SK-N-SH (cell line): ENCODE measurements around the gene KCNIP4.

Experiments
- CHD2 ChIP-seq: fragments of 150-350 bp; IDR thresholded peaks from 2 replicates; pipeline ENCODE4 v1.6.1; 2018; ENCODE audit warnings: low read length; ENCODE audit not compliant: partially characterized antibody
- CTCF ChIP-seq: fragments of 200-600 bp; sonication (generic); IDR thresholded peaks from 2 replicates; pipeline ENCODE4 v1.6.1; 2017; ENCODE audit warnings: antibody characterized with exemption, mild to moderate bottlenecking, moderate library complexity
- EP300 ChIP-seq, 2 experiments: IDR thresholded peaks; 2 replicates each; pipeline versions ENCODE4 v1.4.0 to v1.6.1; 2012; ENCODE audit warnings: borderline replicate concordance in 1 of 2, low read depth in 1 of 2, low read length in 1 of 2
- EZH2phosphoT487 ChIP-seq: fragments of 200-600 bp; sonication (generic); IDR thresholded peaks from 2 replicates; pipeline ENCODE4 v1.6.1; 2017; ENCODE audit warnings: low read depth, mixed run types, mild to moderate bottlenecking, antibody characterized with exemption, moderate library complexity, borderline replicate concordance
- FOSL2 ChIP-seq: IDR thresholded peaks from 2 replicates; pipeline ENCODE4 v1.4.0; 2012; ENCODE audit warnings: low read depth, mild to moderate bottlenecking, moderate library complexity, borderline replicate concordance
- NFIC ChIP-seq: IDR thresholded peaks from 2 replicates; pipeline ENCODE4 v1.4.0; 2012; ENCODE audit warnings: borderline replicate concordance
- POLR2AphosphoS5 ChIP-seq: IDR thresholded peaks from 2 replicates; pipeline ENCODE4 v1.6.1; 2012; ENCODE audit warnings: low read depth, low read length
- RAD21 ChIP-seq: IDR thresholded peaks from 2 replicates; pipeline ENCODE4 v1.6.1; 2012; ENCODE audit warnings: mild to moderate bottlenecking, low read length
- REST ChIP-seq: IDR thresholded peaks from 2 replicates; pipeline ENCODE4 v1.6.1; 2012; ENCODE audit warnings: mild to moderate bottlenecking, low read depth, low read length, moderate library complexity
- SMC3 ChIP-seq: IDR thresholded peaks from 2 replicates; pipeline ENCODE4 v1.6.1; 2012; ENCODE audit warnings: low read depth, low read length, improper control_type of control experiment
- TAF1 ChIP-seq: IDR thresholded peaks from 2 replicates; pipeline ENCODE4 v1.6.1; 2012; ENCODE audit warnings: low read depth, mild to moderate bottlenecking, low read length, moderate library complexity, borderline replicate concordance
- TCF12 ChIP-seq: IDR thresholded peaks from 2 replicates; pipeline ENCODE4 v1.4.0; 2012
- USF1 ChIP-seq: IDR thresholded peaks from 2 replicates; pipeline ENCODE4 v1.4.0; 2012; ENCODE audit warnings: low read depth, borderline replicate concordance
- YY1 ChIP-seq: IDR thresholded peaks from 2 replicates; pipeline ENCODE4 v1.4.0; 2012; ENCODE audit warnings: low read depth, mild to moderate bottlenecking

- TF ChIP-seq CTCF (no peak), NFIC (no peak), REST (no peak), TCF12 (no peak), POLR2AphosphoS5 (no peak), EZH2phosphoT487 (no peak), RAD21 (no peak), TAF1 (no peak), FOSL2 (no peak), YY1 (no peak), EP300 (IDR thresholded peaks at IDR 0.05; ENCODE audit: borderline replicate concordance in 1 of 2, low read depth in 1 of 2, low read length in 1 of 2) (no peak), CHD2 (no peak), USF1 (no peak), SMC3 (no peak)
Observed at GRCh38 chr4:21862917-21863316, 85.7 kb downstream of the KCNIP4 start.
